GM12864 (cell line): ENCODE data around the gene PPP1R3D.
A peak's percentile ranks its signal among the peaks of the same experiment; 100 is the strongest.

Experiments
- DNase-seq: peaks from one replicate; pipeline ENCODE4 v3.0.0-alpha.2; 2011; ENCODE audit warnings: low read depth
- H3K4me3 ChIP-seq: 2 replicates; pipeline ENCODE4 v1.5.1; 2011; ENCODE audit warnings: mild to moderate bottlenecking, low read depth, low read length, control low read depth
- CTCF ChIP-seq: IDR thresholded peaks from 2 replicates; pipeline ENCODE4 v1.5.1; 2011; ENCODE audit warnings: low read depth, mild to moderate bottlenecking, moderate library complexity, low read length, control low read depth, inconsistent platforms; ENCODE audit errors: missing control alignments

PPP1R3D gene

GRCh38 chr20:59948828-59949720, 9.0 kb upstream of the PPP1R3D start:
- no peak overlapping the region for H3K4me3 ChIP-seq
- peak; percentile 55 for TF ChIP-seq CTCF
- no peak for DNase-seq

GRCh38 chr20:59948212-59948611, 8.1 kb upstream of the PPP1R3D start:
- no peak for DNase-seq
- TF ChIP-seq CTCF = no peak
- H3K4me3 ChIP-seq = no peak overlapping the region

- no peak for DNase-seq
- no peak overlapping the region for H3K4me3 ChIP-seq
- TF ChIP-seq CTCF = no peak
Observed at GRCh38 chr20:59947376-59947775, 7.3 kb upstream of the PPP1R3D start.

GRCh38 chr20:59945731-59946130, 5.6 kb upstream of the PPP1R3D start:
- no peak overlapping the region for H3K4me3 ChIP-seq
- TF ChIP-seq CTCF = no peak

GRCh38 chr20:59945175-59945574, 5.1 kb upstream of the PPP1R3D start:
- DNase-seq = no peak
- TF ChIP-seq CTCF = no peak
- H3K4me3 ChIP-seq = no peak overlapping the region

More at GRCh38 chr20:59945731-59946130, 5.6 kb upstream of the PPP1R3D start:
- DNase-seq = no peak

GRCh38 chr20:59944726-59945125, 4.6 kb upstream of the PPP1R3D start:
- no peak for DNase-seq
- no peak for TF ChIP-seq CTCF
- no peak overlapping the region for H3K4me3 ChIP-seq

- no peak for TF ChIP-seq CTCF
- no peak overlapping the region for H3K4me3 ChIP-seq
- DNase-seq = no peak
Observed at GRCh38 chr20:59942245-59942644, 2.1 kb upstream of the PPP1R3D start.
